Neural cell (in vitro differentiated cells): ENCODE results near the gene ACTR1B.

Experiments used
- EP300 ChIP-seq: fragments of 450-650 bp; conservative IDR thresholded peaks from 2 replicates; pipeline ENCODE4 v1.6.1; 2014; ENCODE audit warnings: antibody characterized with exemption, mild to moderate bottlenecking, moderate library complexity; ENCODE audit not compliant: poor library complexity, severe bottlenecking
- EZH2 ChIP-seq: fragments of 200-600, 300-800 bp; shearing (Covaris generic), sonication (generic); IDR thresholded peaks from 2 replicates; pipeline ENCODE4 v1.6.1; 2014; ENCODE audit warnings: antibody characterized with exemption, low read length, borderline replicate concordance, mild to moderate bottlenecking; ENCODE audit not compliant: insufficient read depth, poor library complexity, severe bottlenecking
- POLR2AphosphoS5 ChIP-seq: IDR thresholded peaks from 2 replicates; pipeline ENCODE4 v1.6.1; 2012
- TF ChIP-seq, protein P1 (sequence below): fragments of 450-650 bp; IDR thresholded peaks from 2 replicates; pipeline ENCODE4 v1.5.1; 2014; ENCODE audit warnings: antibody characterized with exemption, mild to moderate bottlenecking, moderate library complexity; ENCODE audit not compliant: poor library complexity, severe bottlenecking

- TF ChIP-seq, protein P1, sequence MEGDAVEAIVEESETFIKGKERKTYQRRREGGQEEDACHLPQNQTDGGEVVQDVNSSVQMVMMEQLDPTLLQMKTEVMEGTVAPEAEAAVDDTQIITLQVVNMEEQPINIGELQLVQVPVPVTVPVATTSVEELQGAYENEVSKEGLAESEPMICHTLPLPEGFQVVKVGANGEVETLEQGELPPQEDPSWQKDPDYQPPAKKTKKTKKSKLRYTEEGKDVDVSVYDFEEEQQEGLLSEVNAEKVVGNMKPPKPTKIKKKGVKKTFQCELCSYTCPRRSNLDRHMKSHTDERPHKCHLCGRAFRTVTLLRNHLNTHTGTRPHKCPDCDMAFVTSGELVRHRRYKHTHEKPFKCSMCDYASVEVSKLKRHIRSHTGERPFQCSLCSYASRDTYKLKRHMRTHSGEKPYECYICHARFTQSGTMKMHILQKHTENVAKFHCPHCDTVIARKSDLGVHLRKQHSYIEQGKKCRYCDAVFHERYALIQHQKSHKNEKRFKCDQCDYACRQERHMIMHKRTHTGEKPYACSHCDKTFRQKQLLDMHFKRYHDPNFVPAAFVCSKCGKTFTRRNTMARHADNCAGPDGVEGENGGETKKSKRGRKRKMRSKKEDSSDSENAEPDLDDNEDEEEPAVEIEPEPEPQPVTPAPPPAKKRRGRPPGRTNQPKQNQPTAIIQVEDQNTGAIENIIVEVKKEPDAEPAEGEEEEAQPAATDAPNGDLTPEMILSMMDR: no peak
- TF ChIP-seq POLR2AphosphoS5 (no peak), EZH2 (no peak), EP300 (no peak)
Observed at GRCh38 chr2:97698530-97698929, 34.7 kb upstream of the ACTR1B start.
